Mononuclear cell (primary cell): ENCODE results near the gene BRD9. TPM values are rescaled to one million over a fixed set of nuclear protein-coding genes. Genes with fewer than 3 reads are reported as not detected.
"Not testable (repeated sequence)": the region's sequence is repeated elsewhere in the genome, so short reads cannot be mapped to it uniquely, and the experiment has no call there.

Experiments
- H3K27me3 ChIP-seq: 2 replicates; pipeline ENCODE4 v1.6.0; 2011; ENCODE audit warnings: low read length, control low read depth; ENCODE audit not compliant: insufficient read depth
- H3K4me1 ChIP-seq: 2 replicates; pipeline ENCODE4 v1.5.1; 2011; ENCODE audit warnings: mild to moderate bottlenecking, low read length, control low read depth; ENCODE audit not compliant: insufficient read depth
- H3K4me3 ChIP-seq: 2 replicates; pipeline ENCODE4 v1.5.1; 2011; ENCODE audit warnings: mild to moderate bottlenecking, low read length, moderate library complexity
- H3K9me3 ChIP-seq: 2 replicates; pipeline ENCODE4 v1.5.1; 2011; ENCODE audit warnings: low read depth, mild to moderate bottlenecking, control low read depth, low read length
- total RNA-seq: library from RNA; depleted of rRNA; stranded (reverse); fragments of >200 nt; gene quantifications from one replicate; pipeline ENCODE4 v1.2.3, GENCODE V29; 2012

The BRD9 gene
- total RNA-seq, 1 donor: 30.7 TPM

DNA sequence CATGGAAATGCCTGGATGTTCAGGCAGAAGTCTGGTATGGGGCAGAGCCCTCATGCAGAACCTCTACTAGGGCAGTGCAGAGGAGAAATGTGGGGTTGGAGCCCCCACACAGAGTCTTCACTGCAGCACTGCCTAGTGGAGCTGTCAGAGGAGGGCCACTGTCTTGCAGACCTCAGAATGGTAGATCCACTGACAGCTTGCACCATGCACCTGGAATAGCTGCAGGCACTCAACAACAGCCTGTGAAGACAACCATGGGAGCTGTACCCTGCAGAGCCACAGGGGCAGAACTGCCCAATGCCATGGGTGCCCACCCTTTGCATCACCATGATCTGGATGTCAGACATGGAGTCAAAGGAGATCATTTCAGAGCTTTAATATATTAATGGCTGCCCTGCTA is 37.0 kb upstream of the BRD9 start:
- Histone ChIP-seq H3K4me3 (no peak overlapping the region), H3K4me1 (peaks cover 6% of the 10 kb centered on the region), H3K27me3 (peaks cover 25% of the 10 kb centered on the region), H3K9me3 (no peaks in the 10 kb centered on the region)

DNA sequence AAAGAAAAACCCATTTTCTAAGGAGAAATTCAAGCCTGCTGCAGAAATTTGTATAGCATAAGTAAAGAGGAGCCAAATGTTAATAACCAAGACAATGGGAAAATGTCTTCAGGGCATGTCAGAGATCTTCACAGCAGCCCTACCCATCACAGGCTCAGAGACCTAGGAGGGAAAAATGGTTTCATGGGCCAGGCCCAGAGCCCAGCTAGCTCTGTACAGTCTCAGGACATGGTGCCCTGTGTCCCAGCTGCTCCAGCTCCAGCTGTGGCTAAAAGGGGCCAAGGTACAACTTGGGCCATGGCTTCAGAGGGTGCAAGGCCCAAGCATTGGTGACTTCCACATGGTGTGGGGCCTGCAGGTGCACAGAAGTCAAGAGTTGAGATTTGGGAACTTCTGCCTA is 36.6 kb upstream of the BRD9 start:
- not testable (repeated sequence) for H3K4me3 ChIP-seq, H3K9me3 ChIP-seq, H3K4me1 ChIP-seq
- peaks cover 25% of the 10 kb centered on the region for H3K27me3 ChIP-seq

DNA sequence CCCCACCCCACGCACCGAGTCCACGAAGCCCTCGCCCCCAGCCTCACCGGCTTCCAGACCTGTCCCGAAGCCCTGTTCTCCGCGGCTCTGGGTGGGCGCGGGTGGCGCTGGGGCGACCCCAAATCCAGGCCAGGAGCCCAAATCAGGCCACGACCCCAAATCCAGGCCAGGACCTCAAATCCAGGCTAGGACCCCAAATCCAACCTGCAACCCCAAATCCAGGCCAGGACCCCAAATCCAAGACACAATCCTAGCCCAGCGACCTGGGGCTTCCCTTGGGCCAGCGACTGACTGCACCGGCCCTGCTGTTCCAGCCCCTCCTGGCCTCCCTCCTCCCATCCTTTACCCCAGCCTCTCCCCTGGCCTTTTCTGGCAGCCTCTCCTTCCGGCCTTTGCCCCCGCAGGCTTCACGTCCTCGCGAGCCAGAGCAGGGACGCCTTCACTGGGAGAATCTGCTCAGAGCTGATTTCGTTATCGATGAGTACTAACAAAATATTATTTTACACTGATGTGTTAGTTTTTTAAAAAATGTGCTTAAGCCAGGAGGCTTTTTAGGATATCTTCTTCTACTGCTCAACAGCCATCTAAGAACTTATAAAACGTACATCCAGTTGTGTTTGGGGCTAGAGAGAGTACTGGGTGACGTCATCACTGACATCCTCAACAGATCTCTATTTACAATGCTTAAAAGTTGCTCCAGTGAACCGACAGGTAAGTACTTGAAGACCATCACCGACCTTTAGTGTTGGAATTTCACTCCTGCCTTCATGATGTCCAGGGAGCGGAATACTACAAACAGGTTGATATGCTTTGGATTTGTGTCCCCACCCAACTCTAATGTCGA is 34.8 kb upstream of the BRD9 start:
- Histone ChIP-seq H3K9me3 (no peaks in the 10 kb centered on the region), H3K27me3 (peaks cover 25% of the 10 kb centered on the region), H3K4me1 (peaks cover 6% of the 10 kb centered on the region), H3K4me3 (no peak overlapping the region)

DNA sequence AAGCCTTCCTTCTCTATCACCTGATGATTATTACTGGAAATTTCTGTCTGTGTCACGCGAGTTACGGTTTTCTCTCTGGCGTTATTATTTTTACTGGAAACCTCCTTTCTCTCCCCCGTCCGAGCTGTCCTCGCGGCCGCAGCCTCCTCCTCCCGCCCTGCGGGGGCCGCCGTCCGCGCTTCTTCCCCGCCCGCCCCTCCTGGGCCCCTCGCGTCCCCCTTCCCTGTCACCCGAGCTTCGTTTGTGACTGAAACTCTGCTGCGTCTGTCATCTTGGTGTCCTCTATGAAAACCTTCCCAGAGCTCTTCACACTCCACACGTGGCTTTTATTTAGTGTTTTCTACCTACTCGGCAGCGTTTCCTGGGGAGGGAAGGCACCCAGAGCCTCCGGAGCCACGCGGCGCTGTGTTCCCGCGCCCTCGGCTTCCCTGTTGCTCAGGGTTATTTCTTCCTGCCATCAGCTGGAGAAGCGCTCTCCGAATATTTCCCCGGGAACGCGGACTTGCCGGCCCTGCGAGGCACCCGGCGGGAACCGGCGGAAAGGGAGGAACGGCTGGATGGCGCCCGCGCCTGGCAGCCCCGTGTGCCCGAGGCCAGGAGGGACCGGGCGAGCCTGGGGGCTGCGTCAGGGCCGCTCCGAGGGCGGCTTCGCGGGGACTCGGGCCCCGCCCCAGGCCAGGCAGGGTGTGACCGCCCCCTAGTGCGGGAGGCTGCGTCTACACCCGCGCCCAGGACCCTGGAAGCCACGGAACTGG is 34.0 kb upstream of the BRD9 start:
- Histone ChIP-seq H3K4me1 (peaks cover 6% of the 10 kb centered on the region), H3K4me3 (no peak overlapping the region), H3K27me3 (peaks cover 25% of the 10 kb centered on the region), H3K9me3 (no peaks in the 10 kb centered on the region)

DNA sequence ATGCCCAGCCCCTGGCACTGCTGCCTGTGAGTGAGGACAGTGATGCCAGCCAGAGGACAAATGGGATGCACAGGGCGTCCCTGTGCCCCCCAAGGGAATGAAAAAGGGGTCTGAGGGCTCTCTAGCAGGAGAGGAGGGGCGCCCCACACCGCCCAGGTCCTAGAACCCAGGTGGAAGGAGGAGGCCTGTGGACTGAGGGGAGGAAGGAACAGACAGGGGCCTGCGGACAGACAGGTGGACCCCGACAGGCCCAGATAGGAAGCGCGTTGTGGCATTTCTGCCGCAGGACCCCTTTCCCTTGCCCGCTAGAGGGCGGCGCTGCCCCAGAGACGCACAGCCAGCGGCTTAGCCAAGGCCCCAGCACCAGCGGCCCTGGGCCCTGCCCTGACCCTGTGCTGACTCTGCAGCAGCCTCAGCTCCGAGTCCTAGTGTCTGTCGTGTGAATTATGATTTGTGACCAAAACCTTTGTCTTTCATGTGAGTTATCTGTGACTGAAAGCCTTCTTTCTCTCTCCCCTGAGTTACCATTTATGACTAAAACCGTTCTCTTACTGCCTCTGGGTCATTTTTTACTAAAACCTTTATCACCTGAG is 30.8 kb upstream of the BRD9 start:
- no peaks in the 10 kb centered on the region for H3K9me3 ChIP-seq
- H3K27me3 ChIP-seq: peaks cover 25% of the 10 kb centered on the region
- no peak overlapping the region for H3K4me3 ChIP-seq
- H3K4me1 ChIP-seq: peaks cover 6% of the 10 kb centered on the region

DNA sequence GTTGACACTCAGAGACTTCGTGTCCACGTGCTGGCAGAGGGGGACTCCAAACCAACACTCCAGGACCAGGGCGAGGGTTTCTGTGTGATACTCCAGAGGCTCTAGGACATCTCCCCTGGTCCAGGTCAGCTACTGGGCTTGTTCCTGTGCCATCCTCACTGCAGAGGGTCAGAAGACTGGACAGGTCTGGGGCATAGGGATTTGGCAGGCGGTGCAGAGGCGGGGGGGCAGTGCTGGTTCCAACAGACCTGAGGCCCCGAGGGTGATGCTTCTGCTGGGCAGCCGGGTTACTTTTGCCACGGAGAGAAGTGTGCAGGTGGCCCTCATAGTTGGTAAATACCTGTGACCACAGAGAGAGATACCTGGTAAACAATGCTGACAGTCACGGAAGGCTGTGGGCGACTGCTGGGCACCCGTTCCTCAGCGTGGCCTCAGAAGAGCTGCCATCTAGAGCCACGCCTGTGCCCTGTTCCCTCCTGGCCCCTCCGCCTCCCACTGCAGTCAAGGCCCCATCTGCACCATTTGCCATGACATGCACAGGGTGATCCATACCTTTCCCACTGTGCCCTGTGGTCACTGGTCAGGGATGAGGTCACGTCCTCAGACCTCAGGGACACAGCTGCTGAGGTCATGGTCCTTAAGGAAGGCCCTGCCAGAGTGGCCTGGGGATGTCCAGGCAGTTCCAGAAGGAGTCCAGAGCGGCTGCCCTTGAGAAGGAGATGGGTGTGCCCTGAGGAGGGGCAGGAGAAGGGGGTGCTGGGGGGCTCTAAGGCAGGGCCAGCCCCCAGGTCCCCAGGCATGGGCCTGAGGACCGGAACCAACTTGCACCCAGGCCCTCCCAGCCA is 30.1 kb upstream of the BRD9 start:
- H3K4me3 ChIP-seq: no peak overlapping the region
- peaks cover 23% of the 10 kb centered on the region for H3K27me3 ChIP-seq
- H3K4me1 ChIP-seq: peaks cover 6% of the 10 kb centered on the region
- no peaks in the 10 kb centered on the region for H3K9me3 ChIP-seq

DNA sequence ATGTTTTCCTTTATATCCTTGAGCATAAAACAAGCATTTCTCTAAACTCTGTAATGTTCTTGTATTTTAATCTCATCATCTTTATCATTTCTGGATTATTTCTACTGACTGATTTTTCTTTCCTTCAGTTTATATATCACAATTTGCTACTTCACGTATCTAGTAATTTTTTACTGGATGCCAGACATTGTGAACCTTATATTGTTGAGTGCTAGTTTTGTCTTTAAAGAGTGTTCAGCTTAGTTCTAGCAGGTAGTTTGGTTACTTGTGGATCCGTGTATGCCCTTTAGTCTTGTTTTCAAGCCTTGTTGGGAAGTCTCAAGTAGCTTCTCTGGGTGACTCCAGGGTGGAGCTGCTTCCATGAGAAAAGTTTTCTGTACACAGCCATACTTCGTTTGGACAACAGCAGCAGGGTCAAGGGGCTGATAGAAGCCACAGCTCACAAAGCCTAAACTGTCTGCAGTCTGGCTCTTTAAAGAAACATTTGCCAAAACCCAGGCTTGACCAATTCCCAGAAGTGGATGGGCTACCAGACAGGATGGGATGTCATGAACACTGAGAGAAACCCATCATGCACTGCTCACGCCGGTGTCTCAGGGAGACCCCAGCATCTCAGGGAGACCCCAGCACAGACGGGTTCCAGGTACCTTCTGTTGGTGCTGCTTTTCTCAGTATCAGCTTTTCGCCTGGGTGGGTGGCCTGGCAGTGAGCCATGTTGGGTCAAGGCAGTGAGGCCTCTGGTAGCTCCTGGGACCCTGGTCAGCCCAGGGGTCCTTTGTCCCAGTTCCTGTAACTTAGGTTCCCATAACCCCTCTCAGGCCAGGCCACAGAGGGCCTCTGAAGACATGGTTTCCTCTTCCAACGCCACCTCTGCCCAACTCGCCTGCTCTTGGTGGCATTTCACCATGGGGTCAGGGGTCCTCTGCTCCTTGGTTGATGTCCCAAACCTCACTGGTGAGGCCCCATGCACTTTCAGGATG is 29.1 kb upstream of the BRD9 start:
- H3K4me3 ChIP-seq: no peak overlapping the region
- peaks cover 14% of the 10 kb centered on the region for H3K27me3 ChIP-seq
- peaks cover 2% of the 10 kb centered on the region for H3K4me1 ChIP-seq
- no peaks in the 10 kb centered on the region for H3K9me3 ChIP-seq

DNA sequence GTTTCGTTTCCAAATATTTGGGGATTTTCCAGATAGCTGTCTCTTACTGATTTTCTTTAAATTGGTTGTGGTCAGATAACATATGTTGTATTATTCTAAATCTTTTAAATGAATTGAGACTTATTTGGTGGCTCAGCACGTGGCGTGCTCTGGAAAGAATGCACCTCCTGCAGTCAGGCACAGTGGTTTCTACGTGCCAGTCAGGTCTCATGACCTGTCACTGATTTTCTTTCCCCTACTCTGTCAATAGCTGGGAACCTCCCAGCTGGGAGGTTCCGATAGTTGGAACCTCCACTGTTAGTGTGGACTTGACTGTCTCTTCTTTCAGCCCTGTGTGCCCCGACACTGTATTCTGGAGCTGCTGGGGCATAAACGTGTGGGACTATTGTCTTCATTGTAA is 27.7 kb upstream of the BRD9 start:
- H3K9me3 ChIP-seq: no peaks in the 10 kb centered on the region
- H3K4me3 ChIP-seq: no peak overlapping the region
- peaks cover under 1% of the 10 kb centered on the region for H3K27me3 ChIP-seq
- no peaks in the 10 kb centered on the region for H3K4me1 ChIP-seq

DNA sequence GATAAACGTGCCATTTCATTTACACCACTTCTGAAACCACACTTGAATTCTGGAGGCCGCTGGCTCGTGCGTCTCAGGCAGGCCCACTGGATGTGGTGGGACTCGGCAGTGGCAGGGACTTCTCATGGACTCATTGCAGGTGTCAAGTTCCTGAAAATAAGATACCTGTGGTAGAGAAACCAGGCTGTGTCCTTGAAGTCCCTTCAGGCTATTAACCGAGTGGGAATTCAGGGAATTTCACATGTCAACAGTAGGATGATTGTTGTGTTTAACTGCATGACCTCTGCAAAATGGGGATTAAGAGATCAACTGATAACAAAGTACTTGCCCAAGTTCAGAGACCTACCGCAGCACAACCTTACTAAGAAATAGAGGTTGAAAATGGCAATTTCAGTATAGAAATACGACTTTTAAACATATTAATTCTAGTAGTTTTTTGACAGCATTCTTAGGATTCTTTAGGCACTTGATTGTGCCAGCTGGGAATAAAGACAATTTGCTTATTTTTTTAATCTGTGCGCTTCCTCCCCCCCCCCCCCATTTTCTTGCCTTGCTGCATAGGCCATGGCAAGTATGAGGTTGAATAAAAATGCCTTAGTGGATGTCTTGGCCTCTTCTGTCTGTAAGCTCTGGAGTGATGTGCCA is 26.9 kb upstream of the BRD9 start:
- Histone ChIP-seq H3K4me1 (no peaks in the 10 kb centered on the region), H3K9me3 (no peaks in the 10 kb centered on the region), H3K27me3 (no peaks in the 10 kb centered on the region), H3K4me3 (no peak overlapping the region)

DNA sequence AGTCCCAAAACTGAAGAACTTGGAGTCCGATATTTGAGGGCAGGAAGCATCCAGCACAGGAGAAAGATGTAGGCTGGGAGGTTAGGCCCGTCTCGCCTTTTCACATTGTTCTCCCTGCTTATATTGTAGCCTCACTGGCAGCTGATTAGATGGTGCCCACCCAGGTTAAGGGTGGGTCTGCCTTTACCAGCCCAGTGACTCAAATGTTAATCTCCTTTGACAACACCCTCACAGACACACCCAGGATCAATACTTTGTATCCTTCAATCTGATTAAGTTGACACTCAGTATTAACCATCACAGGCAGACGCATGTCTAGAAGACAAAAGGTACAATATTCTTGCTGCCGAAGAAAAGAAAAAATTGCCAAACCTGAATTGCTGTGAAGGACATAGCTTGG is 26.1 kb upstream of the BRD9 start:
- not testable (repeated sequence) for H3K27me3 ChIP-seq, H3K4me3 ChIP-seq

DNA sequence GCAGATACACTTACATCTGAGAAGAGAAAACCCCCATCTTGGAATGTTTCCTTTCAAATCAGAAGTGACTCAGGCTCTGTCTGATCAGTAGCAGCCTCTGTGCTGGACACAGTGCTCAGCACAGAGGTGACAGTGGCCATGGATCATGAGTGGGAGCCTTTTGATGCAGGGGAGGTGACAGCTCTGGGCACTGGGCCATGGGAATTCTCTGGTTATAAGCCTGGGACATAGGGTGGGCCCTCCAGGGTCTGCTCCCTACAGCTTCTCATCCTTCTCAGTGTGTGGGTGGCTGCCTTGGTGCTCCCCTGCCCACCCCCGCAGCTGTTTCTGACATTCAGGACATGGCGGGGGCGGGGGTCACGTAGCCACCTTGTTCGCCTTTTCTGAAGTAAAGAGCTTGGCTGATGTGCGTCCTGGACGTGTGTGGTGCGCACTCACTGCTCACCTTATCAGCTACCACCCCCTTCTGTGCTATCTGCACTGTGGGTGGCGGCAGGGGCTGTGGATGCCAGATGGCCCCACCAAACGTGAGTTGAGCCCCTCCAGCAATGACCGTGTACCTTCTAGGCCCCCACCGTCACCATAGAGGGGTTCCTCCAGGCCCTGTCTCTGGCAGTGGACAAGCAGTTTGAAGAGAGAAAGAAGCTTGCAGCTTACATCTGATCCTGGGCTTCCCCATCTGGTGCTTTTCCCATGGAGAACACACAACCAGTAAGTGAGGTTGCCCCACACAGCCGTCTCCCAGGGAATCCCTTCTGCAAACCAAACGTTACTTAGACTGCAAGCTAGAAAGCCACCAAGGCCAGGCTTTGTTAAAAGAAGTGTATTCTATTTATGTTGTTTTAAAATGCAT is 24.1 kb upstream of the BRD9 start:
- H3K4me3 ChIP-seq: no peak overlapping the region
- H3K4me1 ChIP-seq: no peaks in the 10 kb centered on the region
- no peaks in the 10 kb centered on the region for H3K27me3 ChIP-seq
- H3K9me3 ChIP-seq: no peaks in the 10 kb centered on the region

More for the DNA sequence above, 26.1 kb upstream of the BRD9 start:
- not testable (repeated sequence) for H3K4me1 ChIP-seq, H3K9me3 ChIP-seq

DNA sequence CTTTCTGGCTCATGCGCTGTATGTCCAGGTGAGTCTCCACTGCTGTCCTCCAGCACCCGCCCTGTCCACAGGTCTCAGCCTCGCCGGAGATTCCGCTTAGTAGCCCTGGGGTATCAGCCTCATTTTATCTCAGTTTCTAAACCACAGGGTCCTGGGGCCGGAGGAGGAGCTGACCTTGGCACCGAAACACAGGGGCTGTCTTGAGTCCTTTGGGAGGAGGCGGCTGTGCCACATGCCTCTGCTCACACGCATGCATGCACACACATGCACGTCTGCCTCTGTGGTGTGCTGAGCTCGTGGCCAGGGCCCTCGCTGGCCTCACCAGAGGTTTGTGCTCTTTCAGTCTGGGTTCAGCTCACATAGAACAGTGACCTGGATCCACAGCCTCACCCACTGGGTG is 23.3 kb upstream of the BRD9 start:
- Histone ChIP-seq H3K4me1 (no peaks in the 10 kb centered on the region), H3K4me3 (no peak overlapping the region), H3K27me3 (no peaks in the 10 kb centered on the region), H3K9me3 (no peaks in the 10 kb centered on the region)

DNA sequence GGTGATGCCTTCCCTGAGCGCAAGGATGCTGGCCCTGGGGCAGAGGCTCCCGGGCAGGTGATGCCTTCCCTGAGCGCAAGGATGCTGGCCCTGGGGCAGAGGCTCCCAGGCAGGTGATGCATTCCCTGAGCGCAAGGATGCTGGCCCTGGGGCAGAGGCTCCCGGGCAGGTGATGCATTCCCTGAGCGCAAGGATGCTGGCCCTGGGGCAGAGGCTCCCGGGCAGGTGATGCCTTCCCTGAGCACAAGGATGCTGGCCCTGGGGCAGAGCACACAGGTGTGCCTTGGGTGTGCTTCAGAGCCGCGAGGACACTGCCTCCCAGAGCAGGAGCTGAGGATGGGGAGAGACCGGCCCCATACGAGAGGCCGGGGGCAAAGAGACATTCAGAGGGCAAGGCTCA is 22.7 kb upstream of the BRD9 start:
- H3K4me1 ChIP-seq, H3K27me3 ChIP-seq, H3K4me3 ChIP-seq, H3K9me3 ChIP-seq: not testable (repeated sequence)
